IMR-90 (cell line): ENCODE results near the gene GPATCH8.

Experiments
- CTCF ChIP-seq: conservative IDR thresholded peaks from 2 replicates; pipeline ENCODE4 v1.5.1; 2012; ENCODE audit warnings: mild to moderate bottlenecking, low read depth, low read length, improper control_type of control experiment
- POLR2A ChIP-seq: IDR thresholded peaks from 2 replicates; pipeline ENCODE4 v1.6.1; 2012; ENCODE audit warnings: mild to moderate bottlenecking, low read depth, low read length

GRCh38 chr17:44493339-44493738, 9.9 kb downstream of the GPATCH8 start:
- TF ChIP-seq CTCF (no peak), POLR2A (no peak)
